AG09309 (cell line): ENCODE measurements around the gene SOX15.

Experiments
- DNase-seq: peaks from one replicate; pipeline ENCODE4 v3.0.0-alpha.2; 2010; ENCODE audit warnings: low read depth
- H3K4me3 ChIP-seq: 2 replicates; pipeline ENCODE4 v1.5.1; 2011; ENCODE audit warnings: mild to moderate bottlenecking, low read depth, low read length, moderate library complexity; ENCODE audit not compliant: control insufficient read depth
- TF ChIP-seq, protein P1 (sequence below): IDR thresholded peaks from 2 replicates; pipeline ENCODE4 v1.5.1; 2011; ENCODE audit warnings: mild to moderate bottlenecking, low read depth, low read length, inconsistent platforms; ENCODE audit not compliant: insufficient read depth, control insufficient read depth; ENCODE audit errors: missing control alignments

Gene SOX15

DNA sequence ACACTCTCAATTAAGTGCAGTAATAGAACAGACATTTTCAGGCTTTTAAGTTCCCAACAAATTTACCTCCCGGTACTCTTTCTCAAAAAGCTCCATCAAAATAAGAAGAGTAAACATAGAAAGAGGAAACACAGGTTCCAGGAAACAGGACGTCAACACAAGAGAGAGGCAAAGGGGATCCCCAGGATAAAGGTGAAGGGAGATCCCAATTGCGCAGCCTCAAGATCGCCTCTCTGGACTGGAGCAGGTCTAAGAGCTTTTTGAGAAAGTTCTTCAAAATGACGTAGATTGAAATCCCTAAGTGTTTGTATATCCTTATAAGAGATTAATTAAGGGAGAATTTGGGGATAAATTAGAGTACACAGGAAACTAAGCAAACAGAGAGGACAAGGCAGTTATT is 28.7 kb upstream of the SOX15 start:
- H3K4me3 ChIP-seq, result no peak overlapping the region
- no peak for DNase-seq
- TF ChIP-seq, protein P1, sequence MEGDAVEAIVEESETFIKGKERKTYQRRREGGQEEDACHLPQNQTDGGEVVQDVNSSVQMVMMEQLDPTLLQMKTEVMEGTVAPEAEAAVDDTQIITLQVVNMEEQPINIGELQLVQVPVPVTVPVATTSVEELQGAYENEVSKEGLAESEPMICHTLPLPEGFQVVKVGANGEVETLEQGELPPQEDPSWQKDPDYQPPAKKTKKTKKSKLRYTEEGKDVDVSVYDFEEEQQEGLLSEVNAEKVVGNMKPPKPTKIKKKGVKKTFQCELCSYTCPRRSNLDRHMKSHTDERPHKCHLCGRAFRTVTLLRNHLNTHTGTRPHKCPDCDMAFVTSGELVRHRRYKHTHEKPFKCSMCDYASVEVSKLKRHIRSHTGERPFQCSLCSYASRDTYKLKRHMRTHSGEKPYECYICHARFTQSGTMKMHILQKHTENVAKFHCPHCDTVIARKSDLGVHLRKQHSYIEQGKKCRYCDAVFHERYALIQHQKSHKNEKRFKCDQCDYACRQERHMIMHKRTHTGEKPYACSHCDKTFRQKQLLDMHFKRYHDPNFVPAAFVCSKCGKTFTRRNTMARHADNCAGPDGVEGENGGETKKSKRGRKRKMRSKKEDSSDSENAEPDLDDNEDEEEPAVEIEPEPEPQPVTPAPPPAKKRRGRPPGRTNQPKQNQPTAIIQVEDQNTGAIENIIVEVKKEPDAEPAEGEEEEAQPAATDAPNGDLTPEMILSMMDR, result no peak

DNA sequence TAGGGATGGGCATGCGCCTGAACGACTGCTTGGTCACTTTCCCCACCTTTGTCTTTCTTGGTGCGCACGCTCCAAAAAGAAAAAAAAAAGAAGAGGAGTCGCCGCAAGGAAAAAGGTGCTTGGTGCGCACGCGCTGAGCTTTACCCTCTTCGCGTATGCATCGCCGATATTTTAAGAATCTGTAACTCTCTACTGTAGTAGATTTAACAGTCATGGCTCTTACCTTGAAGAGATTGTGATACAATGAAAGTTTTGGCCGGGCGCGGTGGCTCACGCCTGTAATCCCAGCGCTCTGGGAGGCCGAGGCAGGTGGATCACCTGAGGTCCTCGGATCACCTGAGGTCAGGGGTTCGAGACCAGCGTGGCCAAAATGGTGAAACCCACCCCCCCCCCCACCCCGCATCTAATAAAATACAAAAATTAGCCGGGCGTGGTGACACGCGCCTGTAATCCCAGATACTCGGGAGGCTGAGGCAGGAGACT is 25.4 kb upstream of the SOX15 start:
- peak overlapping the region; percentile 44 for H3K4me3 ChIP-seq
- DNase-seq, result no peak
- TF ChIP-seq, protein P1, result no peak

DNA sequence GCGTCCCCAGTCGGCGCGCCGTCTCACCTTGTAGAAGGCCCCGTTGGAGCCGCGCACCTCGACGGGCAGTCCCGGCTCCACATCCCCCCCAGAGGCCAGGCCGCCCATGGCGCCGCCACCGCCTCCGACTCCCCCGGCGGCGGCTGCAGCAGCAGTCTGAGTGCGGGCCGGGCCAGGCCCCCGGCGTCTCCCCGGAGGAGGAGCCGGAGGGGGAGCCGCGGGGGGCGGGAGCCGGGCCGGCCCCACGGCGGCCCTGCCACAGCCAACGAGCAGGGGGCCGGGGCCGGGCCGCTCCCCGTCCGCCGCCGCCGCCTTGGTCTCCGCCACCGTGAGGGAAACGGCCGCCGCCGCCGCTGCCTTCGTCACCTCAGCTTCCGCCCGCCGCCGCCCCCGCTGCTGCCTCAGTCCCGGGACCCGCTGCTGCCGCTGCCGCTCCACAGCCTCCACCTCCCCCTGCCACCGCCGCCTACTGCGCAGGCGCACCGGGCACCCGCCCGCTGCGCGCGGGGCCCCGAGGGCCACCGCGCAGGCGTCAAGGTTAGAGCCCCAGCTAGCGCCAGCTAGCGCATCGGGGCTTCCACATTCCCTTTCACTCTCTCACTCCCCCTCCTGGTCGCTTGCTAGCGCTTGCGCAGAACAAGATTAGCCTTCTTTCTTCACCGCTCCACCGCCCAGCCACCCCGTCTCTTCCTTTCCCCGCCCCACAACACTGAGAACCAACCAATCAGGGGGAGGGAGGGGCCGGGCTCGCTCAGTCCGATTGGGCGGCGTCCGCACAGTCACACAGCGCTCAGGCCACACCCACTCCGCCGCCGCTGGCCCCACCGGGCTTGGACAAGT is 24.8 kb upstream of the SOX15 start, which contains the start of gene FXR2:
TSS of gene FXR2 (minus strand) at position 473 of the 840 bp plus-strand sequence. CDS start at position 108, 365 bp downstream.
- peak within 1 kb of the TSS; percentile 83 for H3K4me3 ChIP-seq
- DNase-seq, result peak; percentile 99
- TF ChIP-seq, protein P1, result peak; percentile 64

DNA sequence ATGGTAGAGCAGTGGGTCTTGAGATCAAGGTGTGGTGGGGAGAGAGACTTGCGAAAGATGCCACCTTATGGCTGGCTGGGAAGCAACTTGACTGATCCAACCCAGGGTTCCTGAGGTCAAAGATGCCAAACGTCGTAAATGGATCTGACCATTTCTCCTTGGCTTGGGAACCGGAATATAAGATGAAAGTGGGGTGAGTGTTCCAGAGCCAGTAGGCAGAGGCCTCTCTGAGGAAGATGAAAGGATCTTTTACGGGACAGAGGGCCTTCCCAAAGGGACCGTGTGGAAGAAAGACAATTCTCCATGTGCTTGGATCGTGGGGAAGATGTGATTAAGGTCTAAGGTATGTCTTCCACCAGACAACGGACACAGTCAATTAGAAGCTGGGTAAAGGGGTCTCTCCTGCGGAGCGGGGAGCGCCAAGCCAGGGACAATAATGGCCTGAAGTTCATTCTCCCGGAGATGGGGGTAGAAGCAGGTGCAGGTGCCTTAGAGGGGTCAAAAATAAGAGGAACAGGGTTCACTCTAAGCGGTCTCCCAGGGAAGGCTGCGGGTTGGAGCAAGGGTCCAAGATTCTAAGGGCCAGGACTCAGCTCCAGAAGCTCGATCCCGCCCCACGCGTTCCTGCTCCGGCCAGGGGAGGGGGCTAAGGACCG is 24.0 kb upstream of the SOX15 start:
- no peak for DNase-seq
- TF ChIP-seq, protein P1, result no peak
- H3K4me3 ChIP-seq, result peak overlapping the region; percentile 83

DNA sequence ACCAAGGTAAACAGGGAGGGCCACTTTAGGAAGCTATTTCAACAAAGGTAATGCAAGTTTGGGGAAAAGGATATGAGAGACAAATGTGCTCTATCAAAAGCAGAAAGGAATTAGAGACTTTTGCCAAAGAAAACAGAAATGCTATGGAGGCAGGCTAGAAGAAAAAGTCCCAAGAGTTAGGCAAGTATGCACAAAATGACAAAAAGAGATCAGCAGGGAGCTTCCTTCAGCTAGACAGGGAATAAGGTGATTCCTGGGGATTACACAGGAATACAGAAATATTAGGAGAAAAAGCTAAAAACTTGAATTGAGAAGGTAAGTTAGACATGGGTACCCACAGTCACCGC is 22.4 kb upstream of the SOX15 start:
- no peak overlapping the region for H3K4me3 ChIP-seq
- TF ChIP-seq, protein P1, result no peak
- DNase-seq, result no peak

DNA sequence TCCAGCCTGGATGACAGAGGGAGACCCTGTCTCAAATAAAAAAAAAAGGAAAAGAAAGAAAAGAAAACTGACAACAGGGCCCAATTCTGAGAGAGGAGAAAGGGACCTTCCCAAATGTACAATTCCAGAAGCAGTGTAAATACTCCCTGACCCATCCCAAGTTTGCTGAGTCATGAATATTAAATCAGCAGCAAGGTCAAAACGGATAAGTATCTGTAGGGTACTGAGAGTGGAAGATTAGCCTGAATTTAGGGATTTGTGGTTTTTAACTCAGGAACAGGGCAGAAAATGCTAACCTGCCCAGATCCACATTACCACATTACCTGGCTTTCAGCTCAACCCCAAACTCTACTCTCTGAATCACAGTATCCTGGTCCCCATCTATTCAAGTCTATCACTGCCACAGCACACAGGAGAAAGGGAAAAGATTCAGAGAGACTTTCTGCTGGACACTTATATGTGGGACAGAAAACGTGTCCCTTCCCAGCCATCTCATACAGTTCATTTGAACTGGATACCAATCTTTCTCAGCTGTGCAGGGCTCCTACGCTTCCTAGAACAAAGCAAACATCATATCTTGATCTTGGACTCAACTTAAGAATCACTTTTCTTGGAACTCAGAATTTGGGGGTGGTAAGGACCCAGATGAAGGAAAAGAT is 21.9 kb upstream of the SOX15 start:
- no peak overlapping the region for H3K4me3 ChIP-seq
- DNase-seq, result no peak
- TF ChIP-seq, protein P1, result no peak
